Measurements from ENCODE around the gene SRRM5.
"Not testable (repeated sequence)": the region's sequence is repeated elsewhere in the genome, so short reads cannot be mapped to it uniquely, and the experiment has no call there.

Gene SRRM5

DNA sequence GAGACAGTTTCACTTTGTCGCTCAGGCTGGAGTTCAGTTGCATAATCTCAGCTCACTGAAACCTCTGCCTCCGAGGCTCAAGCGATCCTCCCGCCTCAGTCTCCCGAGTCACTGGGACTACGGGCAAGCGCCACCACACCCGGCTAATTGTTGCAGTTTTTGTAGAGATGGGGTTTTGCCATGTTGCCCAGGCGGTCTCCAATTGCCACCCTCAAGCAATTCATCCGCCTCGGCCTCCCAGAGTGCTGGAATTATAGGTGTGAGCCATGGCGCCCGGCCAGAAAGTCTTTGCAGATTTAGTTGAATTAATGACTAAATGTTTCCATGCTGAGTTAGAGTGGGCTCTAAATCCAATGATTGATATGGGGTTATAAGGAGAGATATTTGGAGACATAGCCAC is 32.3 kb downstream of the SRRM5 start:
- no peak for DNase-seq (ENCODE audit: low read depth)
- TF ChIP-seq CTCF (IDR thresholded peaks at IDR 0.05; ENCODE audit: low read length, missing control alignments): no peak
- no peak overlapping the region for H3K4me3 ChIP-seq (replicated peaks; ENCODE audit: low read depth, low read length)

- no peak for DNase-seq (ENCODE audit: low read depth)
- no peak overlapping the region for H3K4me3 ChIP-seq (replicated peaks; ENCODE audit: low read depth, low read length)
- TF ChIP-seq CTCF (IDR thresholded peaks at IDR 0.05; ENCODE audit: low read length, missing control alignments): no peak
Observed at GRCh38 chr19:43648633-43649032, 36.7 kb downstream of the SRRM5 start.

DNA sequence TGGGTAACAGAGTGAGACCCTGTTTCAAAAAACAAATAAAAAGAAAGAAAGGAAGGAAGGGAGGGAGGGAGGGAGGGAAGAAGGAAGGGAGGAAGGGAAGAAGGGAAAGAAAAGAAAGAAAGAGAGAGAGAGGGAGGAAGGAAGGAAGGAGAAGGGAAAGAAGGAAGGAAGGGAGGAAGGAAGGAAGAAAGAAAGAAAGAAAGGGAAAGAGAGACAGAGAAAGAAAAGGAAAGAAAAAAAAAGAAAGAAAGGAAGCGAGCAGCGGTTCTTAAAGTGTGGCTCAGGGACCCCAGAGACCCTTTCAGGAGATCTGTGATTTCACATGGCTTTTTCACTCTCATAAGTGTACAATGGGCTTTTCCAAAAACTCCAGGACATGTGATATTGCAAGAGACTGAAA is 37.6 kb downstream of the SRRM5 start:
- TF ChIP-seq CTCF (IDR thresholded peaks at IDR 0.05; ENCODE audit: low read length, missing control alignments): no peak
- DNase-seq (ENCODE audit: low read depth): no peak
- no peak overlapping the region for H3K4me3 ChIP-seq (replicated peaks; ENCODE audit: low read depth, low read length)

DNA sequence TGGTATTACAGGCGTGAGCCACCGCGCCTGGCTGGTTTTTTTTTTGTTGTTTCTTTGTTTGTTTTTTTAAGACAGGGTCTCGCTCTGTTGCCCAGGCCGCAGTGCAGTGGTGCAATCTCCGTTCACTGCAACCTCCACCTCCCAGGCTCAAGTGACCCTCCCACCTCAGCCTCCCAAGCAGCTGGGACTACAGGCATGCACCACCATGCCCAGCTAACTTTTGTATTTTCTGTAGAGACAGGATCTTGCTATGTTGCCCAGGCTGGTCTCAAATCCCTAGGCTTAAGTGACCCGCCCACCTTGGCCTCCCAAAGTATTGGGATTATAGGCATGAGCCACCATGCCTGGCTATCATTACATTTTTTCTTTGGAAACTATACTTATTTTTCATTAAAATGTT is 38.4 kb downstream of the SRRM5 start:
- H3K4me3 ChIP-seq (replicated peaks; ENCODE audit: low read depth, low read length); DNase-seq (ENCODE audit: low read depth): not testable (repeated sequence)

DNA sequence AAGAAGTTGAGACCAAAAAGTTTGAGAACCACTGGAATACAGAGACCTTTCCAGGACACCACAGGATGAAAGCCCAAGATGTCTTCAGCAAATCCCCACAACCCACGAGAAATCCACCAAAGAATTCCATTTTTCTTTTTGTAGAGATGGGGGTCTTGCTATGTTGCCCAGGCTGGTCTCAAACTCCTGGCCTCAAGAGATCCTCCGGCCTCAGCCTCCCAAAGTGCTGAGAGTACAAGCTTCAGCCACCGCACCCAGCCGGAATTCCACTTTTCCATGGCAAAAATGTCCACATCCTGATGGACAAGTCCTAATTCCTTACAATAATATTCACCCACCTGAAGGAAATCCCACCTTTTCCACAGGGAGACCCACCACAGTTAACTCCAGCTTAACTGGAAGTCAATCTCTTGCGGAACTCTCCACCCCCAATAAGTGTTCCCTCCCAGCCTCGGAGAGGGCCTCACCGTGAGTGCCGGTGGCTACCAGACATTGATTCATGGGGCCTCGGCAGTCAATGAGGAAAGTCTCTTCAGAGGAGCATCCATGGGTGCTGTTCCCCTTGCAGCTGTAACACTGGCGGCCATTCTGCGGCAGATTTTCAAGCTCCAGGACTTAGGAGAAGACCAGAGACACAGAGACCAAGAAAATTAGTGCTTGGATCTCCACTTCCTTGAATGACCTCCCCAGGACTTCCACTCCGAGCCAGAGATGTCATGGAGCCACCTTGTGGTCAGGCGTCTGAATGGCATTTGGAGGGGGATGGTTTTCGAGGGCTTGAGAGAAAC is 40.1 kb downstream of the SRRM5 start:
- peak; percentile 85 for TF ChIP-seq CTCF (IDR thresholded peaks at IDR 0.05; ENCODE audit: low read length, missing control alignments)
- peak; percentile 77 for DNase-seq (ENCODE audit: low read depth)
- no peak overlapping the region for H3K4me3 ChIP-seq (replicated peaks; ENCODE audit: low read depth, low read length)

GRCh38 chr19:43652546-43652874 is 40.6 kb downstream of the SRRM5 start:
- DNase-seq (ENCODE audit: low read depth): no peak
- no peak for TF ChIP-seq CTCF (IDR thresholded peaks at IDR 0.05; ENCODE audit: low read length, missing control alignments)
- no peak overlapping the region for H3K4me3 ChIP-seq (replicated peaks; ENCODE audit: low read depth, low read length)

DNA sequence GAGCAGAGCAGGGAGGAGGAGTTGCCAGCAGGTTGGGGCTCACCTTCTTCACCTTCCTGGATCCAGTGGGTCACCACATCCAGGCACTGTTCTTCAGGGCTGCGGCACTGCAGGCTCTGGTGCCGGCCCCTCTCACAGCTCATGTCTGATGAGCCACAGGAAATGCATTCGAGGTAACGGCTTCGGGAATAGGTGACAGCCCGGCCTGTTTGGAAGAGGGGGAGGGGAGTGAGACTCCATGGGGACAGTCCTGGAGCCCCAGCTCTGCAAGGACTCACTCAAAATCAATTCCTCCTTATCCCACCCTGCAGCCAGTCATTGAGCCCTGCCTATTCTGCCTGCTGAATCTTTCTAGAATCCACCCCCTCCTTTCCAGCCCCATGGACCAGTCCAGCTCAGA is 44.5 kb downstream of the SRRM5 start:
- no peak overlapping the region for H3K4me3 ChIP-seq (replicated peaks; ENCODE audit: low read depth, low read length)
- no peak for TF ChIP-seq CTCF (IDR thresholded peaks at IDR 0.05; ENCODE audit: low read length, missing control alignments)

More for the DNA sequence above, 44.5 kb downstream of the SRRM5 start:
- DNase-seq (ENCODE audit: low read depth): no peak

All from fibroblast of pulmonary artery (primary cell).